Gastrocnemius medialis (tissue), 4 donors: ENCODE data around the gene SIGLECL1. TPM values are rescaled to one million over a fixed set of nuclear protein-coding genes. Genes with fewer than 3 reads are reported as not detected.

Experiments used
- ATAC-seq, 2 donors: fragments of 150-250 bp; one replicate each; pipeline ENCODE4 v1.9.1; 2016
- DNase-seq, 2 donors: peaks; one replicate each; pipeline ENCODE4 v3.0.0-alpha.2; 2019
- H3K27ac ChIP-seq, 4 donors: fragments of 200-600 bp; sonication (generic); 1 replicate in 1 of 4; 2 replicates in 3 of 4; pipeline ENCODE4 v1.5.1; 2016 to 2018; ENCODE audit warnings: mild to moderate bottlenecking in 2 of 4, moderate library complexity in 1 of 4
- H3K27me3 ChIP-seq, 3 donors: fragments of 200-600 bp; sonication (generic) in 2 of 3; 1 replicate in 1 of 3; 2 replicates in 2 of 3; pipeline versions ENCODE4 v1.5.1 to v1.6.0; 2016 to 2019; ENCODE audit warnings: mild to moderate bottlenecking in 1 of 3, moderate library complexity in 1 of 3
- H3K36me3 ChIP-seq, 2 donors: fragments of 200-600 bp; sonication (generic) in 1 of 2; one replicate each; pipeline ENCODE4 v1.5.1; 2017 to 2018
- H3K4me1 ChIP-seq, 2 donors: fragments of 200-600 bp; sonication (generic) in 1 of 2; one replicate each; pipeline ENCODE4 v1.5.1; 2016 to 2017; ENCODE audit warnings: mild to moderate bottlenecking in 2 of 2
- H3K4me3 ChIP-seq, 4 donors: fragments of 200-600 bp; sonication (generic) in 3 of 4; 1 replicate in 1 of 4; 2 replicates in 3 of 4; pipeline ENCODE4 v1.5.1; 2016 to 2019; ENCODE audit warnings: mild to moderate bottlenecking in 2 of 4
- H3K9me3 ChIP-seq, 3 donors: fragments of 200-600 bp; sonication (generic) in 2 of 3; 1 replicate in 1 of 3; 2 replicates in 2 of 3; pipeline ENCODE4 v1.5.1; 2016 to 2019
- CTCF ChIP-seq, 5 experiments: fragments of 450-650 bp in 3 of 5; fragments of 200-600 bp in 2 of 5; sonication (generic) in 2 of 5; IDR thresholded peaks in 4 of 5; conservative IDR thresholded peaks in 1 of 5; 1 replicate in 4 of 5; 2 replicates in 1 of 5; pipeline ENCODE4 v1.5.1; 2016 to 2019; ENCODE audit warnings: antibody characterized with exemption in 5 of 5, mild to moderate bottlenecking in 3 of 5, moderate library complexity in 3 of 5
- POLR2A ChIP-seq, 2 donors: fragments of 450-650 bp; IDR thresholded peaks; one replicate each; pipeline ENCODE4 v1.6.1; 2017; ENCODE audit warnings: antibody characterized with exemption in 2 of 2, mild to moderate bottlenecking in 2 of 2, moderate library complexity in 2 of 2
- in situ Hi-C, 4 donors: fragments of 200-750 bp; cut with MboI; loops; one replicate each; pipeline versions ENCODE4 v1.15.0 to v1.8.0; 2017; ENCODE audit warnings: low sequenced_read_pairs in 4 of 4
- intact Hi-C: fragments of 100-400 bp; cut with DNase I; formaldehyde crosslinking; loops from one replicate; pipeline ENCODE4 v1.15.1; 2023; ENCODE audit warnings: low total_unique reads
- total RNA-seq, 4 donors: library from RNA; depleted of rRNA; stranded (reverse); fragments of >200 nt; gene quantifications; one replicate each; pipeline versions ENCODE4 v1.1.0 to v1.2.3, GENCODE V29; 2016

Gene SIGLECL1
- total RNA-seq, 4 donors from 2014 or later: not detected

GRCh38 chr19:51247972-51248590 lies 2.8 kb upstream of the SIGLECL1 start:
- no peak for TF ChIP-seq CTCF (IDR thresholded peaks at IDR 0.05 in 4 of 5, conservative IDR thresholded peaks at IDR 0.05 in 1 of 5)
- no peak for TF ChIP-seq POLR2A (IDR thresholded peaks at IDR 0.05)
- Histone ChIP-seq H3K4me3 (no peak overlapping the region), H3K36me3 (no peaks in the 10 kb centered on the region), H3K4me1 (no peaks in the 10 kb centered on the region), H3K9me3 (no peaks in the 10 kb centered on the region), H3K27ac (no peak overlapping the region), H3K27me3 (no peaks in the 10 kb centered on the region)
- in situ Hi-C loops: no loop called here
- intact Hi-C loops: no loop called here
- ATAC-seq: no peak
- no peak for DNase-seq

DNA sequence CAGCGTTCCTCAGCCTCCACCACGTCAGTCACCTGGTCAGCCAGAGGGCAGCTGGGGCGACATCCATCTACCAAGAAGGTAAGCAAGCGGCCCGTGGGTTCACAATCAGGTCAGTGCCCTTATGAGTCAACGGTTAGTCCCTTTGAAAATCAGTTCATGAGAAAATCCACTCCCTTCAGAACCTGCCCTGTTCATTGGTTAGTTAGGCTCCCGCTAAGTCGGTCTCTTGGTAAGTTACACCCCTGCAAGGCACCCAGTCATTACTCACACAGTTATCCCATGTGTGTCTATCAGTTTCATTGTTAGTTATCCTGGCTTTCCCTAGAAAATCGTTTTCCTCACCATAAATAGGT lies 564 bp downstream of the SIGLECL1 start:
- H3K4me3 ChIP-seq: no peak overlapping the region
- no peak for ATAC-seq
- DNase-seq: no peak
- no peaks in the 10 kb centered on the region for H3K9me3 ChIP-seq
- in situ Hi-C loops (no loop called here), intact Hi-C loops (no loop called here)
- TF ChIP-seq CTCF (IDR thresholded peaks at IDR 0.05 in 4 of 5, conservative IDR thresholded peaks at IDR 0.05 in 1 of 5) (no peak), POLR2A (IDR thresholded peaks at IDR 0.05) (no peak)
- H3K27ac ChIP-seq: no peak overlapping the region
- H3K36me3 ChIP-seq: no peaks in the 10 kb centered on the region
- H3K27me3 ChIP-seq: no peaks in the 10 kb centered on the region
- no peaks in the 10 kb centered on the region for H3K4me1 ChIP-seq

- no peak overlapping the region for H3K27ac ChIP-seq
- no peaks in the 10 kb centered on the region for H3K36me3 ChIP-seq
- in situ Hi-C loops: no loop called here
- no peak for TF ChIP-seq CTCF (IDR thresholded peaks at IDR 0.05 in 4 of 5, conservative IDR thresholded peaks at IDR 0.05 in 1 of 5)
- TF ChIP-seq POLR2A (IDR thresholded peaks at IDR 0.05): no peak
- ATAC-seq: no peak
- intact Hi-C loops: no loop called here
- H3K9me3 ChIP-seq: no peaks in the 10 kb centered on the region
- H3K27me3 ChIP-seq: no peaks in the 10 kb centered on the region
- no peak overlapping the region for H3K4me3 ChIP-seq
- no peaks in the 10 kb centered on the region for H3K4me1 ChIP-seq
- DNase-seq: no peak
Measured at GRCh38 chr19:51252306-51253079, 1.6 kb downstream of the SIGLECL1 start.

DNA sequence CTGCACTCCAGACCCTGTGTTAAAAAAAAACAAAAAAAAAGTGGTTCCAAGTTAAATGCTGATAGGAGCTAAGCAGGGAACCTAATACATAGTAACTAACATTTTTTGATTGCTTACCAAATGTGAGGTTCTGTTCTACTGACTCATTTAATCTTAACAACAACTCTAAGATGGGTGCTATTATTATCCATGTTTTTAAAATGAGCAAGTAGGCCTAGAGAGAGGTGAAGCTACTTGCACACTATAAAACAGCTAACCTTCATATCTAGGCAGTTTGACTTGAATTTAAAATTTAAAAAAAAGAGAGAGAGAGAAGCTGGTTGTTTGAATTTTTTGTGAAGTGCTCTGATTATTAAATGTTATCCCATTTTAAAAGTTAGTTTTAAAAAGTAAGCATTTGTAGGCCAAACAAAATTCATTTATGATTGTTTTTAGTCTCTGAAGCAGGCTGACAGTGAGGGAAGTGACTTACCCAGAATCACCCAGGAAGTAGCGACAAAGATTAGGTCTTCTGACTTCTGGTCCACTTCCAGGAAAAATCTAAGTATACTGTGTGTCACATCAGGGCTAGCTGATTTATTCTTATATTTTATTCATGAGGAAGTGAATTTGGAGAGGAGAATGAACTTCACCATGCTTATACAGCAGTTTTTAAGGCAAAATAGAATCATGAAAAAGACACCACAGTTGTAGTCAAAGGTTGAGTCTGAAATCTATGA lies 2.4 kb downstream of the SIGLECL1 start:
- in situ Hi-C loops (no loop called here), intact Hi-C loops (no loop called here)
- DNase-seq (no peak), ATAC-seq (no peak)
- Histone ChIP-seq H3K9me3 (no peaks in the 10 kb centered on the region), H3K4me3 (no peak overlapping the region), H3K27ac (no peak overlapping the region), H3K4me1 (no peaks in the 10 kb centered on the region), H3K36me3 (no peaks in the 10 kb centered on the region), H3K27me3 (no peaks in the 10 kb centered on the region)
- TF ChIP-seq CTCF (IDR thresholded peaks at IDR 0.05 in 4 of 5, conservative IDR thresholded peaks at IDR 0.05 in 1 of 5): no peak
- TF ChIP-seq POLR2A (IDR thresholded peaks at IDR 0.05): no peak
